Measurements from ENCODE around the gene ASPA. TPM values are rescaled to one million over a fixed set of nuclear protein-coding genes. Genes with fewer than 3 reads are reported as not detected.

The ASPA gene
- total RNA-seq, 4 donors from 2014 or later, result 0.89 to 4.8 (median 1.4) TPM

- in situ Hi-C loops (cut with MboI; ENCODE audit: low sequenced_read_pairs in 4 of 4) (no loop called here), intact Hi-C loops (cut with DNase I; ENCODE audit: low total_unique reads) (no loop called here)
- H3K9me3 ChIP-seq, result no peaks in the 10 kb centered on the region
- H3K27ac ChIP-seq, result no peak overlapping the region
- no peak for ATAC-seq
- TF ChIP-seq CTCF (IDR thresholded peaks at IDR 0.05 in 4 of 5, conservative IDR thresholded peaks at IDR 0.05 in 1 of 5) (no peak), POLR2A (IDR thresholded peaks at IDR 0.05) (no peak)
- H3K36me3 ChIP-seq, result no peaks in the 10 kb centered on the region
- H3K4me1 ChIP-seq, result no peaks in the 10 kb centered on the region
- H3K4me3 ChIP-seq, result no peak overlapping the region
- no peaks in the 10 kb centered on the region for H3K27me3 ChIP-seq
- DNase-seq, result no peak
Observed at GRCh38 chr17:3524024-3524423, 48.2 kb downstream of the ASPA start.

GRCh38 chr17:3526491-3526890, 50.7 kb downstream of the ASPA start:
- Histone ChIP-seq H3K9me3 (no peaks in the 10 kb centered on the region), H3K4me3 (no peak overlapping the region), H3K36me3 (no peaks in the 10 kb centered on the region), H3K27me3 (no peaks in the 10 kb centered on the region), H3K4me1 (peaks cover 0 to under 1% of the 10 kb centered on the region in 2 donors), H3K27ac (no peak overlapping the region)
- TF ChIP-seq POLR2A (IDR thresholded peaks at IDR 0.05), result no peak
- TF ChIP-seq CTCF (IDR thresholded peaks at IDR 0.05 in 4 of 5, conservative IDR thresholded peaks at IDR 0.05 in 1 of 5), result no peak
- intact Hi-C loops (cut with DNase I; ENCODE audit: low total_unique reads), result no loop called here
- in situ Hi-C loops (cut with MboI; ENCODE audit: low sequenced_read_pairs in 4 of 4), result no loop called here
- DNase-seq (no peak), ATAC-seq (no peak)

GRCh38 chr17:3526971-3527370, 51.2 kb downstream of the ASPA start:
- DNase-seq (no peak), ATAC-seq (no peak)
- Histone ChIP-seq H3K4me1 (peaks cover 0 to 2% of the 10 kb centered on the region in 2 donors), H3K9me3 (no peaks in the 10 kb centered on the region), H3K36me3 (no peaks in the 10 kb centered on the region), H3K27me3 (no peaks in the 10 kb centered on the region), H3K27ac (no peak overlapping the region), H3K4me3 (no peak overlapping the region)
- TF ChIP-seq POLR2A (IDR thresholded peaks at IDR 0.05) (no peak), CTCF (IDR thresholded peaks at IDR 0.05 in 4 of 5, conservative IDR thresholded peaks at IDR 0.05 in 1 of 5) (no peak)
- intact Hi-C loops (cut with DNase I; ENCODE audit: low total_unique reads) (no loop called here), in situ Hi-C loops (cut with MboI; ENCODE audit: low sequenced_read_pairs in 4 of 4) (no loop called here)

GRCh38 chr17:3527468-3527867, 51.7 kb downstream of the ASPA start:
- ATAC-seq (no peak), DNase-seq (no peak)
- no peak for TF ChIP-seq POLR2A (IDR thresholded peaks at IDR 0.05)
- no peak for TF ChIP-seq CTCF (IDR thresholded peaks at IDR 0.05 in 4 of 5, conservative IDR thresholded peaks at IDR 0.05 in 1 of 5)
- intact Hi-C loops (cut with DNase I; ENCODE audit: low total_unique reads), result no loop called here
- H3K4me3 ChIP-seq, result no peak overlapping the region
- H3K36me3 ChIP-seq, result no peaks in the 10 kb centered on the region
- no peaks in the 10 kb centered on the region for H3K27me3 ChIP-seq
- no peak overlapping the region for H3K27ac ChIP-seq
- H3K4me1 ChIP-seq, result peaks cover 0 to 2% of the 10 kb centered on the region in 2 donors
- in situ Hi-C loops (cut with MboI; ENCODE audit: low sequenced_read_pairs in 4 of 4), result no loop called here
- no peaks in the 10 kb centered on the region for H3K9me3 ChIP-seq

- in situ Hi-C loops (cut with MboI; ENCODE audit: low sequenced_read_pairs in 4 of 4), result no loop called here
- no peak for ATAC-seq
Observed at GRCh38 chr17:3527896-3528295, 52.1 kb downstream of the ASPA start.

More at GRCh38 chr17:3527896-3528295, 52.1 kb downstream of the ASPA start:
- Histone ChIP-seq H3K27ac (no peak overlapping the region), H3K9me3 (no peaks in the 10 kb centered on the region), H3K27me3 (no peaks in the 10 kb centered on the region), H3K4me3 (no peak overlapping the region), H3K4me1 (peaks cover 0 to 2% of the 10 kb centered on the region in 2 donors), H3K36me3 (no peaks in the 10 kb centered on the region)
- DNase-seq, result no peak
- no peak for TF ChIP-seq POLR2A (IDR thresholded peaks at IDR 0.05)
- no peak for TF ChIP-seq CTCF (IDR thresholded peaks at IDR 0.05 in 4 of 5, conservative IDR thresholded peaks at IDR 0.05 in 1 of 5)
- intact Hi-C loops (cut with DNase I; ENCODE audit: low total_unique reads), result no loop called here

All from gastrocnemius medialis (tissue), 4 donors.